Vagina (tissue), 2 donors: ENCODE data around the gene PPP1R13B.

ENCODE experiments used
- POLR2A ChIP-seq, 2 donors: fragments of 450-650 bp; IDR thresholded peaks; one replicate each; pipeline ENCODE4 v1.6.1; 2017; ENCODE audit warnings: antibody characterized with exemption in 2 of 2, mild to moderate bottlenecking in 2 of 2, moderate library complexity in 2 of 2
- POLR2AphosphoS5 ChIP-seq, 2 donors: sonication (generic); formaldehyde crosslinking; IDR thresholded peaks; one replicate each; pipeline ENCODE4 v1.9.0; 2017; ENCODE audit warnings: antibody characterized with exemption in 2 of 2, mild to moderate bottlenecking in 2 of 2, low read depth in 1 of 2; ENCODE audit not compliant: insufficient read depth in 1 of 2
- TF ChIP-seq, protein P1 (sequence below), 3 experiments: fragments of 450-650 bp in 2 of 3; fragments of 200-600 bp in 1 of 3; sonication (generic) in 1 of 3; IDR thresholded peaks; one replicate each; pipeline ENCODE4 v1.5.1; 2017 to 2019; ENCODE audit warnings: antibody characterized with exemption in 3 of 3, mild to moderate bottlenecking in 2 of 3, moderate library complexity in 2 of 3

DNA sequence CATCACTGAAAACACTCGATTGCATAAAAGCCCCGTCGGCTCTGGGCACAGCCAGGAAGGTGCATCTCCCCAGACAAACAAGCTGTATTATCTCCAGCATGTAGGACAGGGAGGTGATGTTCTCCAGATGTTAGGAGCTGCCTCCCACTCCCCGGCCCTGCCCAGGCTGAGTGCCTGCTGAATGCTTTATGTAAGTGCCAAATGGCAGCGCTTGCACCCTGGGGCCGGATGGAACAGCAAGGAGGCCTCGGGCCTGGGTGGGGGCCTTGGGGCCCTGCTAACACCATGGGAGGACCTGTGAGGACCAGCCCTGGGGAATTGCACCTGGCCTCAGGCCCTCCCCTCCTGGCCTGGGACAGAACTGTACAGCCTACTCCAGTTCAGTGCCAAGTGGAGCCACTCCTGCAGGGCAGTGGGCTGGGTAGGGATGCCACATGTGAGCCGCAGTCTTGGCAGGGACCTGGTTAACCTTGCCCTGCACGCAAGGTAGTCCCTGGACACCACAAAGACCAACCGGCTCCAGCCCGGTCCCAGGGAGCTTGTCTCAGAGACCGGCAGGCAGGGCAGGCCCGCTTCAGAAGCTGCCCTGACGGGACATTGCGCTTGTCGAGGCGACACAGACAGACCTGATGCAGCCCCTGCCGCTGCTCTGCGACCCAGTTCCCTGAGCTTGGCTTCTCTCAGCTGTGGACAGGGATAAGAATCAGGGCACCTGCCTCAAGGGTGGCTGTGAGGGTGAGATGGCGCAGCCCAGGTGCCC, 35.3 kb upstream of the PPP1R13B start:
- TF ChIP-seq, protein P1, sequence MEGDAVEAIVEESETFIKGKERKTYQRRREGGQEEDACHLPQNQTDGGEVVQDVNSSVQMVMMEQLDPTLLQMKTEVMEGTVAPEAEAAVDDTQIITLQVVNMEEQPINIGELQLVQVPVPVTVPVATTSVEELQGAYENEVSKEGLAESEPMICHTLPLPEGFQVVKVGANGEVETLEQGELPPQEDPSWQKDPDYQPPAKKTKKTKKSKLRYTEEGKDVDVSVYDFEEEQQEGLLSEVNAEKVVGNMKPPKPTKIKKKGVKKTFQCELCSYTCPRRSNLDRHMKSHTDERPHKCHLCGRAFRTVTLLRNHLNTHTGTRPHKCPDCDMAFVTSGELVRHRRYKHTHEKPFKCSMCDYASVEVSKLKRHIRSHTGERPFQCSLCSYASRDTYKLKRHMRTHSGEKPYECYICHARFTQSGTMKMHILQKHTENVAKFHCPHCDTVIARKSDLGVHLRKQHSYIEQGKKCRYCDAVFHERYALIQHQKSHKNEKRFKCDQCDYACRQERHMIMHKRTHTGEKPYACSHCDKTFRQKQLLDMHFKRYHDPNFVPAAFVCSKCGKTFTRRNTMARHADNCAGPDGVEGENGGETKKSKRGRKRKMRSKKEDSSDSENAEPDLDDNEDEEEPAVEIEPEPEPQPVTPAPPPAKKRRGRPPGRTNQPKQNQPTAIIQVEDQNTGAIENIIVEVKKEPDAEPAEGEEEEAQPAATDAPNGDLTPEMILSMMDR (IDR thresholded peaks at IDR 0.05), result no peak
- TF ChIP-seq POLR2A (IDR thresholded peaks at IDR 0.05) (no peak), POLR2AphosphoS5 (IDR thresholded peaks at IDR 0.05; ENCODE audit: insufficient read depth in 1 of 2, low read depth in 1 of 2) (no peak)
